ENCODE measurements around the gene CHORDC1. TPM values are rescaled to one million over a fixed set of nuclear protein-coding genes. Genes with fewer than 3 reads are reported as not detected.
A peak's percentile ranks its signal among the peaks of the same experiment; 100 is the strongest.

CHORDC1 gene
- total RNA-seq, 1 experiment from 2014 or later, result 88.8 TPM

DNA sequence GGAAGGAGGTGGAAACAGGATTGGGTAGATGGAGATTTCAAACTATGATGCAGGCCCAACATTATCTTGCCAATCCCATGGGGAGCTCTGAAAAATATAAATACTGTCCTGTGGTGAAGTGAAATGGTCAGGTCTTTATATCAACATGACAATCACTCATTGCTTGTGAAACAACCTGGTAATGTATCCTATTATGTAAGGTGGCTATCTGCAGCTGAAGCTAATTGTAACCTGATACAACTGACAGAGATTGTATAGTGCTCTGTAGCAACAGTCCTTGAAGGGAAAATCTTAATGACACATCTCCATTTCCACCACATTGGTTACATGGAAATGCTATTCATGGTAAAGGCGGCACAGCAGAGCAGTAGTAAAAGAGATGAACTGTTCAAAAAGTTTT, 20.7 kb upstream of the CHORDC1 start:
- Histone ChIP-seq H3K4me1 (ENCODE audit: control insufficient read depth, insufficient read depth, low read length) (no peaks in the 10 kb centered on the region), H3K4me3 (ENCODE audit: low read depth in 2 of 2, low read length in 2 of 2) (no peak overlapping the region), H3K9me3 (ENCODE audit: control insufficient read depth, insufficient read depth, low read depth, low read length) (no peaks in the 10 kb centered on the region), H3K36me3 (ENCODE audit: control insufficient read depth, insufficient read depth, low read length) (no peaks in the 10 kb centered on the region), H3K27me3 (ENCODE audit: control insufficient read depth, insufficient read depth, low read length) (no peaks in the 10 kb centered on the region), H3K27ac (ENCODE audit: low read length) (no peak overlapping the region)
- no peak for TF ChIP-seq TCF7L2 (IDR thresholded peaks at IDR 0.05; ENCODE audit: low read depth, low read length)
- TF ChIP-seq POLR2AphosphoS5 (IDR thresholded peaks at IDR 0.05; ENCODE audit: low read depth, low read length), result no peak
- TF ChIP-seq SIN3A (IDR thresholded peaks at IDR 0.05; ENCODE audit: borderline replicate concordance, insufficient read depth, low read depth, low read length), result no peak
- TF ChIP-seq, protein P1, sequence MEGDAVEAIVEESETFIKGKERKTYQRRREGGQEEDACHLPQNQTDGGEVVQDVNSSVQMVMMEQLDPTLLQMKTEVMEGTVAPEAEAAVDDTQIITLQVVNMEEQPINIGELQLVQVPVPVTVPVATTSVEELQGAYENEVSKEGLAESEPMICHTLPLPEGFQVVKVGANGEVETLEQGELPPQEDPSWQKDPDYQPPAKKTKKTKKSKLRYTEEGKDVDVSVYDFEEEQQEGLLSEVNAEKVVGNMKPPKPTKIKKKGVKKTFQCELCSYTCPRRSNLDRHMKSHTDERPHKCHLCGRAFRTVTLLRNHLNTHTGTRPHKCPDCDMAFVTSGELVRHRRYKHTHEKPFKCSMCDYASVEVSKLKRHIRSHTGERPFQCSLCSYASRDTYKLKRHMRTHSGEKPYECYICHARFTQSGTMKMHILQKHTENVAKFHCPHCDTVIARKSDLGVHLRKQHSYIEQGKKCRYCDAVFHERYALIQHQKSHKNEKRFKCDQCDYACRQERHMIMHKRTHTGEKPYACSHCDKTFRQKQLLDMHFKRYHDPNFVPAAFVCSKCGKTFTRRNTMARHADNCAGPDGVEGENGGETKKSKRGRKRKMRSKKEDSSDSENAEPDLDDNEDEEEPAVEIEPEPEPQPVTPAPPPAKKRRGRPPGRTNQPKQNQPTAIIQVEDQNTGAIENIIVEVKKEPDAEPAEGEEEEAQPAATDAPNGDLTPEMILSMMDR (IDR thresholded peaks at IDR 0.05), result no peak
- TF ChIP-seq, protein P2, sequence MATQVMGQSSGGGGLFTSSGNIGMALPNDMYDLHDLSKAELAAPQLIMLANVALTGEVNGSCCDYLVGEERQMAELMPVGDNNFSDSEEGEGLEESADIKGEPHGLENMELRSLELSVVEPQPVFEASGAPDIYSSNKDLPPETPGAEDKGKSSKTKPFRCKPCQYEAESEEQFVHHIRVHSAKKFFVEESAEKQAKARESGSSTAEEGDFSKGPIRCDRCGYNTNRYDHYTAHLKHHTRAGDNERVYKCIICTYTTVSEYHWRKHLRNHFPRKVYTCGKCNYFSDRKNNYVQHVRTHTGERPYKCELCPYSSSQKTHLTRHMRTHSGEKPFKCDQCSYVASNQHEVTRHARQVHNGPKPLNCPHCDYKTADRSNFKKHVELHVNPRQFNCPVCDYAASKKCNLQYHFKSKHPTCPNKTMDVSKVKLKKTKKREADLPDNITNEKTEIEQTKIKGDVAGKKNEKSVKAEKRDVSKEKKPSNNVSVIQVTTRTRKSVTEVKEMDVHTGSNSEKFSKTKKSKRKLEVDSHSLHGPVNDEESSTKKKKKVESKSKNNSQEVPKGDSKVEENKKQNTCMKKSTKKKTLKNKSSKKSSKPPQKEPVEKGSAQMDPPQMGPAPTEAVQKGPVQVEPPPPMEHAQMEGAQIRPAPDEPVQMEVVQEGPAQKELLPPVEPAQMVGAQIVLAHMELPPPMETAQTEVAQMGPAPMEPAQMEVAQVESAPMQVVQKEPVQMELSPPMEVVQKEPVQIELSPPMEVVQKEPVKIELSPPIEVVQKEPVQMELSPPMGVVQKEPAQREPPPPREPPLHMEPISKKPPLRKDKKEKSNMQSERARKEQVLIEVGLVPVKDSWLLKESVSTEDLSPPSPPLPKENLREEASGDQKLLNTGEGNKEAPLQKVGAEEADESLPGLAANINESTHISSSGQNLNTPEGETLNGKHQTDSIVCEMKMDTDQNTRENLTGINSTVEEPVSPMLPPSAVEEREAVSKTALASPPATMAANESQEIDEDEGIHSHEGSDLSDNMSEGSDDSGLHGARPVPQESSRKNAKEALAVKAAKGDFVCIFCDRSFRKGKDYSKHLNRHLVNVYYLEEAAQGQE (IDR thresholded peaks at IDR 0.05; ENCODE audit: insufficient read depth in 1 of 2, low read depth in 2 of 2, low read length in 1 of 2), result no peak
- ATAC-seq (no peak), DNase-seq (ENCODE audit: low read depth, low spot score) (no peak)
- intact Hi-C loops (cut with micrococcal nuclease; ENCODE audit: unreplicated experiment) (no loop called here), in situ Hi-C loops (cut with HindIII; ENCODE audit: low pct_unique_long_range_greater_than_20kb, low sequenced_read_pairs) (no loop called here)
- POLR2A ChIA-PET, result no interaction called here
- CTCF ChIA-PET, result no interaction called here
- BruUV-seq (replicated peaks), result no TSS peak

DNA sequence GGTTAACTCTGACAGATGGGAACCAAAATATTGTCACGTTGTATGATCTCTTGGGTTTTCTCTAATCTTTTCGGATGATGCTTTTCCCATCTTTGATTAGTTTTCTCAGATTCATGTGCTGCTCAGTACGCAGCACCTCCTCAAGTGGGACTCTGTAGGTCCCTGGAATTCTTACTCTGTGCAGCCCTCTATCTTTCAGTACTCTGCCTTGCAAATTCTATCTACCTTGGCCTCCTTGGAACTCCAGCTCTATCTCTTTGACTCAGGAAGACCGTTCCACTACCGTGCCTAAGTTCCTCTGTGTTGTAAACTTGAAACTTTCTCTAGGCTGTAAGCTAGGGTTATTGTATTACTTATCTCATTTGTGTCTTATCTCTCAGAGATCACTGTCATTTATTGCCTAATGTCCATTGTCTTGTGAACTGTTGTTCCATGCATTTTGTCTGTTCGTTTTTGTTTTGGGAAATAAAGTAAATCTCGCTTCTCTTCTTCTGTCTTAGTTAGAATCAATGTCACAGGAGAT, 20.1 kb upstream of the CHORDC1 start:
- H3K27ac ChIP-seq (ENCODE audit: low read length), result no peak overlapping the region
- H3K4me1 ChIP-seq (ENCODE audit: control insufficient read depth, insufficient read depth, low read length), result no peaks in the 10 kb centered on the region
- in situ Hi-C loops (cut with HindIII; ENCODE audit: low pct_unique_long_range_greater_than_20kb, low sequenced_read_pairs), result no loop called here
- H3K36me3 ChIP-seq (ENCODE audit: control insufficient read depth, insufficient read depth, low read length), result no peaks in the 10 kb centered on the region
- no peak for TF ChIP-seq POLR2AphosphoS5 (IDR thresholded peaks at IDR 0.05; ENCODE audit: low read depth, low read length)
- TF ChIP-seq, protein P1 (IDR thresholded peaks at IDR 0.05), result peak; percentile 20; the same call in 1 of the 2 replicates
- TF ChIP-seq, protein P2 (IDR thresholded peaks at IDR 0.05; ENCODE audit: insufficient read depth in 1 of 2, low read depth in 2 of 2, low read length in 1 of 2), result no peak
- ChIA-PET POLR2A (no interaction called here), CTCF (no interaction called here)
- BruUV-seq (replicated peaks), result no TSS peak
- intact Hi-C loops (cut with micrococcal nuclease; ENCODE audit: unreplicated experiment), result no loop called here
- H3K9me3 ChIP-seq (ENCODE audit: control insufficient read depth, insufficient read depth, low read depth, low read length), result no peaks in the 10 kb centered on the region
- 0 out of 2 replicates have a peak, but pooled peaks cover 2% of the 10 kb centered on the region for H3K27me3 ChIP-seq (ENCODE audit: control insufficient read depth, insufficient read depth, low read length)
- no peak overlapping the region for H3K4me3 ChIP-seq (ENCODE audit: low read depth in 2 of 2, low read length in 2 of 2)
- ATAC-seq (no peak), DNase-seq (ENCODE audit: low read depth, low spot score) (no peak)

Data from Panc1 (cell line).